Measurements from ENCODE around the gene NKRF. TPM values are rescaled to one million over a fixed set of nuclear protein-coding genes. Genes with fewer than 3 reads are reported as not detected.

Gene NKRF
- total and polyA plus RNA-seq, 9 of the 15 experiments (the other 6 are each of a cell fraction or from before 2014, with no cell fraction given) = 8.9 to 31.9 (median 19.0) TPM

DNA sequence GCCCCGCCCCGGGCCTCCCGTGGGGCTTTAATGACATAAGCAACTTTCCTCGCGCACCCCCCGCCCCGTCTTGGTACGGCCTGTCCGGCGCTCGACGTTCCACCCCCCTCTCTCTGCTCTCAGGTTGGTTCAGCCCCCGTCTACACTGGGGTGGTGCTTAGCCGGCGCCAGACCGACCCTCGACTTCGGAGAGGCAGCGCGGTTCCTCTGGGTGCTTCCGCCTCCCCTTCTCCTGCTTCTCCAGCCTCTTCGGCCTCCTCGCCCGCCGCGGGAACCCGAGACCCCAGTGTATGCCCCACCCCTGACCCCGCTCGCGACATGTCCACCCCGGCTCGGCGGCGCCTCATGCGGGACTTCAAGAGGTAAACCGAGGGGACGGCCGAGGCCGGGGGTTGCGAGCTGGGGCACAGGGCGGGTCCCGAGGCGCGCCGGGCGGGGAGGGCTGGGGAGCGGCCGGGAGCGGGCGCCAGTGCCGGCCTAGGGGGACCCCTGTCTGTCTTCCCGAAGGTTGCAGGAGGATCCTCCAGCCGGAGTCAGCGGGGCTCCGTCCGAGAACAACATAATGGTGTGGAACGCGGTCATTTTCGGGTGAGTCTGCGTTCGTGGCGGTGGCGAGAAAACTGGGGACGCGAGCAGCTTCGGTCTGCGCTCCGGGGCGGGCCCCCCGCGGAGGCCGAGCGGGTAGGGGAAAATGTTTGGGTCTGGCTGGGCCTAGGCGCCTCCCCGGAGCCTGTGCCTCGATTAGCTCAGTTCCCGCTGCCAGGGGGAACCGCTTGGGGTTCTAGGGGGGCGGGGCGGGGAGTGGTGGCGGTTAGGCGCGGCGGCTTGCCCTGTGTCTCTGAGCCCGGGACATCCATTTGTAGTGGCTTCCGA lies 31.6 kb downstream of the NKRF start, which contains the start of gene UBE2A (continued):
- TF ChIP-seq, protein P1, sequence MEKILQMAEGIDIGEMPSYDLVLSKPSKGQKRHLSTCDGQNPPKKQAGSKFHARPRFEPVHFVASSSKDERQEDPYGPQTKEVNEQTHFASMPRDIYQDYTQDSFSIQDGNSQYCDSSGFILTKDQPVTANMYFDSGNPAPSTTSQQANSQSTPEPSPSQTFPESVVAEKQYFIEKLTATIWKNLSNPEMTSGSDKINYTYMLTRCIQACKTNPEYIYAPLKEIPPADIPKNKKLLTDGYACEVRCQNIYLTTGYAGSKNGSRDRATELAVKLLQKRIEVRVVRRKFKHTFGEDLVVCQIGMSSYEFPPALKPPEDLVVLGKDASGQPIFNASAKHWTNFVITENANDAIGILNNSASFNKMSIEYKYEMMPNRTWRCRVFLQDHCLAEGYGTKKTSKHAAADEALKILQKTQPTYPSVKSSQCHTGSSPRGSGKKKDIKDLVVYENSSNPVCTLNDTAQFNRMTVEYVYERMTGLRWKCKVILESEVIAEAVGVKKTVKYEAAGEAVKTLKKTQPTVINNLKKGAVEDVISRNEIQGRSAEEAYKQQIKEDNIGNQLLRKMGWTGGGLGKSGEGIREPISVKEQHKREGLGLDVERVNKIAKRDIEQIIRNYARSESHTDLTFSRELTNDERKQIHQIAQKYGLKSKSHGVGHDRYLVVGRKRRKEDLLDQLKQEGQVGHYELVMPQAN (IDR thresholded peaks at IDR 0.05; ENCODE audit: borderline replicate concordance) = peak; percentile 11; the same call in 1 of the 2 replicates
- TF ChIP-seq, protein P2, sequence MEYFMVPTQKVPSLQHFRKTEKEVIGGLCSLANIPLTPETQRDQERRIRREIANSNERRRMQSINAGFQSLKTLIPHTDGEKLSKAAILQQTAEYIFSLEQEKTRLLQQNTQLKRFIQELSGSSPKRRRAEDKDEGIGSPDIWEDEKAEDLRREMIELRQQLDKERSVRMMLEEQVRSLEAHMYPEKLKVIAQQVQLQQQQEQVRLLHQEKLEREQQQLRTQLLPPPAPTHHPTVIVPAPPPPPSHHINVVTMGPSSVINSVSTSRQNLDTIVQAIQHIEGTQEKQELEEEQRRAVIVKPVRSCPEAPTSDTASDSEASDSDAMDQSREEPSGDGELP (CRISPR knock-in tag; IDR thresholded peaks at IDR 0.05; ENCODE audit: borderline replicate concordance) = peak; percentile 54; the same call in 1 of the 2 replicates
- TF ChIP-seq ZNF23 (CRISPR knock-in tag; IDR thresholded peaks at IDR 0.05) = no peak
- peak; percentile 79 for TF ChIP-seq NFE2 (IDR thresholded peaks at IDR 0.05; ENCODE audit: low read depth)
- no peak for TF ChIP-seq ZNF431 (CRISPR knock-in tag; IDR thresholded peaks at IDR 0.05)
- TF ChIP-seq, protein P3, sequence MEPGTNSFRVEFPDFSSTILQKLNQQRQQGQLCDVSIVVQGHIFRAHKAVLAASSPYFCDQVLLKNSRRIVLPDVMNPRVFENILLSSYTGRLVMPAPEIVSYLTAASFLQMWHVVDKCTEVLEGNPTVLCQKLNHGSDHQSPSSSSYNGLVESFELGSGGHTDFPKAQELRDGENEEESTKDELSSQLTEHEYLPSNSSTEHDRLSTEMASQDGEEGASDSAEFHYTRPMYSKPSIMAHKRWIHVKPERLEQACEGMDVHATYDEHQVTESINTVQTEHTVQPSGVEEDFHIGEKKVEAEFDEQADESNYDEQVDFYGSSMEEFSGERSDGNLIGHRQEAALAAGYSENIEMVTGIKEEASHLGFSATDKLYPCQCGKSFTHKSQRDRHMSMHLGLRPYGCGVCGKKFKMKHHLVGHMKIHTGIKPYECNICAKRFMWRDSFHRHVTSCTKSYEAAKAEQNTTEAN (CRISPR knock-in tag; IDR thresholded peaks at IDR 0.05) = peak; percentile 78; the same call in 1 of the 2 replicates
- TF ChIP-seq ZNF589 (CRISPR knock-in tag; IDR thresholded peaks at IDR 0.05; ENCODE audit: low read depth) = no peak
- TF ChIP-seq BACH1 (tag; IDR thresholded peaks at IDR 0.05) = 0 out of 2 replicates have a peak, but pooled peaks have one; percentile 17
- 0 out of 2 replicates have a peak, but pooled peaks have one; percentile 24 for TF ChIP-seq CHAMP1 (IDR thresholded peaks at IDR 0.05)
- peak; percentile 91 for TF ChIP-seq CREM (IDR thresholded peaks at IDR 0.05; ENCODE audit: low read depth)
- peak; percentile 59; the same call in 1 of the 2 replicates for TF ChIP-seq SREBF1 (IDR thresholded peaks at IDR 0.05; ENCODE audit: borderline replicate concordance, low read depth, low read length)
- no peak for TF ChIP-seq ZNF445 (CRISPR knock-in tag; IDR thresholded peaks at IDR 0.05; ENCODE audit: low read depth)
- TF ChIP-seq PML (IDR thresholded peaks at IDR 0.05; ENCODE audit: low read length) = peak; percentile 60; the same call in 1 of the 2 replicates
- TF ChIP-seq SMAD4 (CRISPR knock-in tag; conservative IDR thresholded peaks at IDR 0.05) = peak; percentile 69; the same call in 1 of the 2 replicates
- peak; percentile 26 for TF ChIP-seq RBM22 (IDR thresholded peaks at IDR 0.05; ENCODE audit: low read depth, low read length, poor library complexity, severe bottlenecking)
- peak; percentile 61 to 79; a peak in 3 of 4 replicates for TF ChIP-seq MNT (conservative IDR thresholded peaks at IDR 0.05)
- no peak for TF ChIP-seq STAG1 (CRISPR knock-in tag; IDR thresholded peaks at IDR 0.05; ENCODE audit: borderline replicate concordance)
- TF ChIP-seq ZFX (CRISPR knock-in tag; IDR thresholded peaks at IDR 0.05) = peak; percentile 98
- TF ChIP-seq MCM7 (IDR thresholded peaks at IDR 0.05) = no peak
